Smooth muscle cell (in vitro differentiated cells): ENCODE data around the gene NFIA. TPM values are rescaled to one million over a fixed set of nuclear protein-coding genes. Genes with fewer than 3 reads are reported as not detected.

ENCODE experiments used
- DNase-seq: peaks from one replicate; lab custom pipeline; 2025; ENCODE audit not compliant: unreplicated experiment; lab: John Stamatoyannopoulos, UW
- H2AFZ ChIP-seq: fragments of 200-600 bp; sonication (generic); 2 replicates; pipeline ENCODE4 v1.6.0; 2016; ENCODE audit warnings: antibody characterized with exemption, low read depth, mild to moderate bottlenecking
- H3F3A ChIP-seq: fragments of 200-600 bp; sonication (generic); 2 replicates; pipeline ENCODE4 v1.6.0; 2017; ENCODE audit warnings: antibody characterized with exemption, low read depth
- H3K27ac ChIP-seq: fragments of 200-600 bp; sonication (generic); 2 replicates; pipeline ENCODE4 v1.5.1; 2016; ENCODE audit warnings: low read depth, mild to moderate bottlenecking
- H3K27me3 ChIP-seq: fragments of 200-600 bp; sonication (generic); 2 replicates; pipeline ENCODE4 v1.6.1; 2016; ENCODE audit warnings: low read depth, mild to moderate bottlenecking
- H3K36me3 ChIP-seq: fragments of 200-600 bp; sonication (generic); 2 replicates; pipeline ENCODE4 v1.5.1; 2016; ENCODE audit warnings: low read depth
- H3K4me1 ChIP-seq: fragments of 200-600 bp; sonication (generic); 2 replicates; pipeline ENCODE4 v1.5.1; 2016; ENCODE audit warnings: low read depth
- H3K4me2 ChIP-seq: fragments of 200-600 bp; sonication (generic); 2 replicates; pipeline ENCODE4 v1.6.0; 2016; ENCODE audit warnings: mild to moderate bottlenecking
- H3K4me3 ChIP-seq: fragments of 200-600 bp; sonication (generic); 2 replicates; pipeline ENCODE4 v1.5.1; 2016; ENCODE audit warnings: mild to moderate bottlenecking
- H3K79me2 ChIP-seq: fragments of 200-600 bp; sonication (generic); 2 replicates; pipeline ENCODE4 v1.6.0; 2016; ENCODE audit warnings: low read depth, mild to moderate bottlenecking
- H3K9ac ChIP-seq: fragments of 200-600 bp; sonication (generic); 2 replicates; pipeline ENCODE4 v1.6.0; 2016; ENCODE audit warnings: low read depth
- H3K9me3 ChIP-seq: fragments of 200-600 bp; sonication (generic); replicated peaks from 2 replicates; pipeline ENCODE4 v1.5.1; 2016; ENCODE audit warnings: low read depth
- H4K20me1 ChIP-seq: fragments of 200-600 bp; sonication (generic); 2 replicates; pipeline ENCODE4 v1.6.0; 2016; ENCODE audit warnings: low read depth
- CTCF ChIP-seq: fragments of 200-600 bp; sonication (generic); IDR thresholded peaks from 2 replicates; pipeline ENCODE4 v1.5.1; 2017; ENCODE audit warnings: borderline replicate concordance, mild to moderate bottlenecking, antibody characterized with exemption; ENCODE audit not compliant: insufficient read depth, poor library complexity, severe bottlenecking
- WGBS: methylation state at CpG from one replicate; pipeline ENCODE4 v1.1.7; 2016; ENCODE audit warnings: low lambda C conversion rate; 5-methylcytosine and 5-hydroxymethylcytosine counted together
- polyA plus RNA-seq: library from polyadenylated mRNA; unstranded; fragments of >200 nt; fragmentation: Nextera tagmentation; extraction: Ambion mirVana; gene quantifications from 2 replicates; pipeline ENCODE4 v1.2.1, GENCODE V29; 2016
- total RNA-seq: library from RNA; depleted of rRNA; stranded (reverse); fragments of >200 nt; gene quantifications from 2 replicates; pipeline ENCODE4 v1.2.3, GENCODE V29; 2014

The NFIA gene
- total and polyA plus RNA-seq, 2 experiments from 2014 or later: 5.0 to 6.2 TPM

GRCh38 chr1:61337037-61337436 lies 254.7 kb downstream of the NFIA start:
- H2AFZ ChIP-seq: no peak overlapping the region
- peaks cover 15% of the 10 kb centered on the region for H3K4me1 ChIP-seq
- no peaks in the 10 kb centered on the region for H3K36me3 ChIP-seq
- no peak for TF ChIP-seq CTCF
- H3K79me2 ChIP-seq: no peaks in the 10 kb centered on the region
- no peaks in the 10 kb centered on the region for H3K27me3 ChIP-seq
- no peak for DNase-seq
- peak overlapping the region; percentile 76 for H3K27ac ChIP-seq
- WGBS: 69% methylated on average over 3 of the region's 3 CpGs
- H3K9me3 ChIP-seq: no peaks in the 10 kb centered on the region
- H3K4me2 ChIP-seq: peak overlapping the region; percentile 73
- H3F3A ChIP-seq: peaks cover 11% of the 10 kb centered on the region
- no peak overlapping the region for H3K9ac ChIP-seq
- H4K20me1 ChIP-seq: no peaks in the 10 kb centered on the region
- H3K4me3 ChIP-seq: no peak overlapping the region

DNA sequence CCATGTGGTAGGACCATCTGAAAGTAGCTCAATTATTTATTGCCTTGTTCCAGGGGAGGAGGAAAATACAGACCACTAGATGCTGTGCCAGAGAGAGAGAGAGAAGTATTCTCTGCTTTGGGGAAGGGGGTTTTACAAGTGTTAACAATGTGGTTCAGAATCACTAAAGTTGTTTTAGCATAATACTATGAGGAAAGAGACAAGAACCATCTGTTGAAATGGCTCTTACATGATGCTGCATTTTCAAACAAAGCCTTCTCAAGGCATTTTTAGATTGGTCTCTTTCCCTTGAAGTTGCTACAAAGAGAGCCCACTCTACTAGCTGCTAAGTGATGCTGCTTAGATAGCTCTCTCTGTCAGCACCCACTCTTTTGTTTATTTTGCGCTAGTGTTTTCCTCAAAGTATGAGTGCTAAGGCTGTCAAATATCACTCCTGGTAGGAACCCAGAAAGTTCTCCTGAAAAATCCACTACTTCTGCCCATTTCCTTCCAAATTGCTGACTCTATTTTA lies 255.1 kb downstream of the NFIA start:
- Histone ChIP-seq H3K27ac (peak overlapping the region; percentile 76), H3K4me2 (peak overlapping the region; percentile 73), H3K79me2 (no peaks in the 10 kb centered on the region), H3F3A (peaks cover 11% of the 10 kb centered on the region), H2AFZ (peak overlapping the region; percentile 11), H3K9me3 (no peaks in the 10 kb centered on the region), H3K4me1 (peaks cover 15% of the 10 kb centered on the region), H4K20me1 (no peaks in the 10 kb centered on the region), H3K9ac (peak overlapping the region; percentile 19), H3K4me3 (peak overlapping the region; percentile 22), H3K36me3 (no peaks in the 10 kb centered on the region), H3K27me3 (no peaks in the 10 kb centered on the region)
- DNase-seq: no peak
- TF ChIP-seq CTCF: no peak
- WGBS: 16% methylated on average over 1 of the region's 1 CpG

DNA sequence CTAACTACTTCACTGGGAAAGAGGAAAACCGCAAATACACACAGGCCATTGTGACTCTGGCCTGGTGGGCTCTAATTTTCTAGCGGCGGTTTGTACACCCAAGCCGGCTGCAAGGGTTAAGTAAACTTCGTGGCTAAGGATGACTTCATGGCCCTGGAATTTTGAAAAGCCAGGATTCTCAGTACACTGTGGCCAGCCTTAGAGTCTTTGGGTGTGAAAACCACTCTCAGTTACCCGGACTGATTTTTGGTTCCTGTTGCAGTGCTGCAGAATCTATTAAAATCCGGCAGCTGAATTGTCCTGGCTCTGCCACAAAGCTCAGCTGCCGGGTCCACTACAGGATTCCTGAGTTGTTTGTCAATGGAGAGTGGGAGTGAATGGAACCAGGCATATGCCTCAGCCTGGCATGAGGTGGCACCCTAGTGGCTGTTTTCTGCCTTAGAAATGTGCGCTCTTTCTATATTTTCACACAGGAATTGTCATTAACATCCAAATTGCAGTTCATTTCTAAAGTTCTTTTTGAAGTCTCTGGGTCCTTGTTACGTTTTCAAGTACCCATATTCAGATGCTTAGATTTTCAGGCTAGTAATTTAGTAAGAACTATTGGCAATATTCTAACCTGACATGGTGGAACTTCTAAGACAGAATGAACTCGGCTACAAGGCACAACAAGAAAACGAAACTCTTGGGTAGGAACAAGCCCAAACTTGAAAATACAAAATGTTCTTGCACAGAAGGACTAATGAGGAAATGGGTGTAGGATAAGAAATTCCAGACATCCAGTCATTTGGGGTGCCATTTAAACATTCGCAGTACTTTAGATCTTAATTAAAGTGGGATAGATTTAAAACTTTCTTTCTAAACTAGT lies 255.9 kb downstream of the NFIA start:
- Histone ChIP-seq H3K4me2 (peak overlapping the region; percentile 73), H3K4me1 (peaks cover 15% of the 10 kb centered on the region), H3K27me3 (no peaks in the 10 kb centered on the region), H3F3A (peaks cover 11% of the 10 kb centered on the region), H3K4me3 (peak overlapping the region; percentile 22), H3K27ac (peak overlapping the region; percentile 76), H3K79me2 (no peaks in the 10 kb centered on the region), H3K36me3 (no peaks in the 10 kb centered on the region), H2AFZ (peak overlapping the region; percentile 11), H3K9me3 (no peaks in the 10 kb centered on the region), H4K20me1 (no peaks in the 10 kb centered on the region), H3K9ac (peak overlapping the region; percentile 22)
- WGBS: 16% methylated on average over 13 of the region's 13 CpGs
- DNase-seq: peak; percentile 13
- peak; percentile 57 for TF ChIP-seq CTCF
